HepG2 (cell line): ENCODE data around the gene PSMB1. TPM values are rescaled to one million over a fixed set of nuclear protein-coding genes. Genes with fewer than 3 reads are reported as not detected.

ENCODE experiments used
- ARID4A ChIP-seq: sonication (generic); formaldehyde crosslinking; IDR thresholded peaks from 2 replicates; pipeline ENCODE4 v1.5.0; 2020; ENCODE audit warnings: mild to moderate bottlenecking, missing genetic modification reagents, borderline replicate concordance
- ASH2L ChIP-seq: fragments of 300-600, 200-600 bp; sonication (generic); IDR thresholded peaks from 2 replicates; pipeline ENCODE4 v1.7.0; 2017; ENCODE audit warnings: low read depth, mild to moderate bottlenecking, moderate library complexity, mixed read lengths, low read length; ENCODE audit not compliant: insufficient read length
- FOXP4 ChIP-seq: sonication (generic); formaldehyde crosslinking; IDR thresholded peaks from 2 replicates; pipeline ENCODE4 v1.4.0; 2020; ENCODE audit warnings: missing genetic modification reagents
- IRF2 ChIP-seq: IDR thresholded peaks from 2 replicates; pipeline ENCODE4 v1.6.1; 2018; ENCODE audit warnings: missing genetic modification reagents, missing compliant biosample characterization
- SKIL ChIP-seq: sonication (generic); formaldehyde crosslinking; IDR thresholded peaks from 2 replicates; pipeline ENCODE4 v1.8.0; 2022; ENCODE audit warnings: missing genetic modification reagents, mild to moderate bottlenecking, moderate library complexity, borderline replicate concordance
- SRSF1 ChIP-seq: fragments of 200-400 bp; formaldehyde crosslinking; optimal IDR thresholded peaks from 2 replicates; pipeline ENCODE3; 2017; ENCODE audit warnings: mild to moderate bottlenecking, low read depth, low read length, moderate library complexity
- TBX3 ChIP-seq: fragments of 450-650 bp; IDR thresholded peaks from 2 replicates; pipeline ENCODE4 v1.6.1; 2017; ENCODE audit warnings: antibody characterized with exemption, mild to moderate bottlenecking, inconsistent platforms, borderline replicate concordance
- TCF7 ChIP-seq: sonication (generic); IDR thresholded peaks from 2 replicates; pipeline ENCODE4 v1.6.1; 2016; ENCODE audit warnings: antibody characterized with exemption, low read depth
- ZFP36 ChIP-seq: fragments of 150-350 bp; IDR thresholded peaks from 2 replicates; pipeline ENCODE4 v1.6.1; 2018; ENCODE audit warnings: borderline replicate concordance, low read length, low read depth; ENCODE audit not compliant: partially characterized antibody
- ZNF383 ChIP-seq: sonication (generic); formaldehyde crosslinking; IDR thresholded peaks from 2 replicates; pipeline ENCODE4 v1.4.0; 2020; ENCODE audit warnings: missing genetic modification reagents, mild to moderate bottlenecking, borderline replicate concordance
- polyA plus RNA-seq, 8 experiments: library from polyadenylated mRNA; depleted of rRNA in 3 of 8; stranded (reverse) in 7 of 8; unstranded in 1 of 8; fragments of >200 nt; fragmentation: Illumina TruSeq in 4 of 8; extraction: Trizol in 4 of 8; gene quantifications; 2 replicates each; pipeline versions ENCODE4 v1.2.1 to v1.2.3, GENCODE V29; 2011 to 2016; ENCODE audit warnings: low read depth in 4 of 8, missing spikeins in 1 of 8, mixed read lengths in 1 of 8; ENCODE audit not compliant: insufficient read depth in 1 of 8
- total RNA-seq, 5 experiments: library from RNA; depleted of rRNA; stranded (reverse); fragments of >200 nt; fragmentation: Illumina TruSeq; extraction: Trizol; gene quantifications; 2 replicates each; pipeline ENCODE4 v1.2.3, GENCODE V29; 2016; ENCODE audit warnings: low read depth in 1 of 5
- TF ChIP-seq, protein P1 (sequence below): sonication (generic); formaldehyde crosslinking; IDR thresholded peaks from 2 replicates; pipeline ENCODE4 v1.5.1; 2020; ENCODE audit warnings: missing genetic modification reagents, mild to moderate bottlenecking, borderline replicate concordance
- TF ChIP-seq, protein P2 (sequence below): sonication (generic); formaldehyde crosslinking; conservative IDR thresholded peaks from 2 replicates; pipeline ENCODE4 v1.4.0; 2020; ENCODE audit warnings: missing genetic modification reagents
- TF ChIP-seq, protein P3 (sequence below): sonication (generic); formaldehyde crosslinking; IDR thresholded peaks from 2 replicates; pipeline ENCODE4 v1.8.1; 2023; ENCODE audit warnings: mild to moderate bottlenecking, missing genetic modification reagents

Gene PSMB1
- total and polyA plus RNA-seq, 2 of the 13 experiments (the other 11 are each of a cell fraction or from before 2014, with no cell fraction given), result 528 to 592 TPM

DNA sequence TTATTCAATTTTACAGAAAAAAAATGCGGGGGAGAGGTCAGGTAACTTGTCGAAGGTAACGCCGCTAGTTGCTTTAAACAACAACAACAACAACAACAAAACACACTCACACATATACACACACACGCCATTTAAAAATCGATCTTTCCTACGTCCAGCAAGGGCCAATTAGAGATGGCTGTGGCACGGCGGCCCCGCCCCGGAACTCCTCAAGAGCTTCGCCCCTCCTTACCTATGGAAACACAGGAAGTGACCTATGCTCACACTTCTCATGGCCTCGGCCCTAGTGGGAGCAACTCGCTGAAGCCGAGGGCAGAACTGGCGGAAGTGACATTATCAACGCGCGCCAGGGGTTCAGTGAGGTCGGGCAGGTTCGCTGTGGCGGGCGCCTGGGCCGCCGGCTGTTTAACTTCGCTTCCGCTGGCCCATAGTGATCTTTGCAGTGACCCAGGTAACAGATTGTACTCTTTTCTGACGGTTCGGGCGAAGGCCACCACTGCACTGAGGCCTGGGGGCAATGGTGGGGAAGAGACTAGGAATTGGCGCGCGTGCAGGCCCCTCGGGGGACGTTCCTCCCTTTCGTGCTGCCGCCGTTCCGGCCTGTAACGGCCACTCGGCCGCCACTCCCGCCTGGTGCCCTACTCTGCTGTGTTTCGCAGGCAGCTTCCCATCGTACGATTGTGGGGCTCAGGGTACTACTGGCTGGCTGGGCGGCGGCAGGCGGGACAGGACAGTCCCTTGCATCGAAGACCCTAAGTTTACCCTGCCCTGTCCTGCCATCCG lies 1.1 kb upstream of the PSMB1 start, which contains the start of gene TBP (continued):
- TF ChIP-seq SKIL (CRISPR knock-in tag) (peak; percentile 38; the same call in 1 of the 2 replicates), ZNF383 (CRISPR knock-in tag) (no peak), TCF7 (0 out of 2 replicates have a peak, but pooled peaks have one; percentile 15), TBX3 (peak; percentile 55; the same call in 1 of the 2 replicates), ZFP36 (no peak), FOXP4 (CRISPR knock-in tag) (peak; percentile 87), ARID4A (CRISPR knock-in tag) (peak; percentile 99), IRF2 (CRISPR knock-in tag) (peak; percentile 99), ASH2L (peak; percentile 96), SRSF1 (peak; percentile 63)
- TF ChIP-seq, protein P1, sequence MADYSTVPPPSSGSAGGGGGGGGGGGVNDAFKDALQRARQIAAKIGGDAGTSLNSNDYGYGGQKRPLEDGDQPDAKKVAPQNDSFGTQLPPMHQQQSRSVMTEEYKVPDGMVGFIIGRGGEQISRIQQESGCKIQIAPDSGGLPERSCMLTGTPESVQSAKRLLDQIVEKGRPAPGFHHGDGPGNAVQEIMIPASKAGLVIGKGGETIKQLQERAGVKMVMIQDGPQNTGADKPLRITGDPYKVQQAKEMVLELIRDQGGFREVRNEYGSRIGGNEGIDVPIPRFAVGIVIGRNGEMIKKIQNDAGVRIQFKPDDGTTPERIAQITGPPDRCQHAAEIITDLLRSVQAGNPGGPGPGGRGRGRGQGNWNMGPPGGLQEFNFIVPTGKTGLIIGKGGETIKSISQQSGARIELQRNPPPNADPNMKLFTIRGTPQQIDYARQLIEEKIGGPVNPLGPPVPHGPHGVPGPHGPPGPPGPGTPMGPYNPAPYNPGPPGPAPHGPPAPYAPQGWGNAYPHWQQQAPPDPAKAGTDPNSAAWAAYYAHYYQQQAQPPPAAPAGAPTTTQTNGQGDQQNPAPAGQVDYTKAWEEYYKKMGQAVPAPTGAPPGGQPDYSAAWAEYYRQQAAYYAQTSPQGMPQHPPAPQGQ, result peak; percentile 92; the same call in 1 of the 2 replicates
- TF ChIP-seq, protein P2, sequence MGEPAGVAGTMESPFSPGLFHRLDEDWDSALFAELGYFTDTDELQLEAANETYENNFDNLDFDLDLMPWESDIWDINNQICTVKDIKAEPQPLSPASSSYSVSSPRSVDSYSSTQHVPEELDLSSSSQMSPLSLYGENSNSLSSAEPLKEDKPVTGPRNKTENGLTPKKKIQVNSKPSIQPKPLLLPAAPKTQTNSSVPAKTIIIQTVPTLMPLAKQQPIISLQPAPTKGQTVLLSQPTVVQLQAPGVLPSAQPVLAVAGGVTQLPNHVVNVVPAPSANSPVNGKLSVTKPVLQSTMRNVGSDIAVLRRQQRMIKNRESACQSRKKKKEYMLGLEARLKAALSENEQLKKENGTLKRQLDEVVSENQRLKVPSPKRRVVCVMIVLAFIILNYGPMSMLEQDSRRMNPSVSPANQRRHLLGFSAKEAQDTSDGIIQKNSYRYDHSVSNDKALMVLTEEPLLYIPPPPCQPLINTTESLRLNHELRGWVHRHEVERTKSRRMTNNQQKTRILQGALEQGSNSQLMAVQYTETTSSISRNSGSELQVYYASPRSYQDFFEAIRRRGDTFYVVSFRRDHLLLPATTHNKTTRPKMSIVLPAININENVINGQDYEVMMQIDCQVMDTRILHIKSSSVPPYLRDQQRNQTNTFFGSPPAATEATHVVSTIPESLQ (CRISPR knock-in tag), result no peak
- TF ChIP-seq, protein P3, sequence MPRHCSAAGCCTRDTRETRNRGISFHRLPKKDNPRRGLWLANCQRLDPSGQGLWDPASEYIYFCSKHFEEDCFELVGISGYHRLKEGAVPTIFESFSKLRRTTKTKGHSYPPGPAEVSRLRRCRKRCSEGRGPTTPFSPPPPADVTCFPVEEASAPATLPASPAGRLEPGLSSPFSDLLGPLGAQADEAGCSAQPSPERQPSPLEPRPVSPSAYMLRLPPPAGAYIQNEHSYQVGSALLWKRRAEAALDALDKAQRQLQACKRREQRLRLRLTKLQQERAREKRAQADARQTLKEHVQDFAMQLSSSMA (CRISPR knock-in tag), result peak; percentile 98
